ENCODE measurements around the gene ADAM10. TPM values are rescaled to one million over a fixed set of nuclear protein-coding genes. Genes with fewer than 3 reads are reported as not detected.

Gene ADAM10
- total and polyA plus RNA-seq, 2 of the 8 experiments (the other 6 are each of a cell fraction or from before 2014, with no cell fraction given) = 46.5 to 163 TPM

DNA sequence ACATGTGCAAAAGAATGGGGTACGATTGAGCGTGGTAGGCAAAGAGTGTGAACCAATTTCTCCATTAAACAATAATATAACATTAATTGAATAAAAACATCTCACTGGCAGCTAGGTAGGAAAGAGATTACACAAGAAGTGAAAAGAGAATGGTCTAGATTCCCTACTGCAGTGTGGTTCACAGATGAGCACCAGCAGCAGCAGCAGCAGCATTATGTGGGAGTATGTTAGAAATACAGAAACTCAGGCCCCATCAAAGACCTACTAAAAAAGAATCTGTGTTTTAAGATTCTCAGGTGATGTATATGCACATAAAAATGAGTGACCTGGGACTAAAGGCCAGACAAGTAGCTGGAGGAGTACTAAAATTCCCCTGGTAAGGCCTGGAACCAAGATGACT is 118.2 kb downstream of the ADAM10 start (continued):
- TF ChIP-seq, protein P1, sequence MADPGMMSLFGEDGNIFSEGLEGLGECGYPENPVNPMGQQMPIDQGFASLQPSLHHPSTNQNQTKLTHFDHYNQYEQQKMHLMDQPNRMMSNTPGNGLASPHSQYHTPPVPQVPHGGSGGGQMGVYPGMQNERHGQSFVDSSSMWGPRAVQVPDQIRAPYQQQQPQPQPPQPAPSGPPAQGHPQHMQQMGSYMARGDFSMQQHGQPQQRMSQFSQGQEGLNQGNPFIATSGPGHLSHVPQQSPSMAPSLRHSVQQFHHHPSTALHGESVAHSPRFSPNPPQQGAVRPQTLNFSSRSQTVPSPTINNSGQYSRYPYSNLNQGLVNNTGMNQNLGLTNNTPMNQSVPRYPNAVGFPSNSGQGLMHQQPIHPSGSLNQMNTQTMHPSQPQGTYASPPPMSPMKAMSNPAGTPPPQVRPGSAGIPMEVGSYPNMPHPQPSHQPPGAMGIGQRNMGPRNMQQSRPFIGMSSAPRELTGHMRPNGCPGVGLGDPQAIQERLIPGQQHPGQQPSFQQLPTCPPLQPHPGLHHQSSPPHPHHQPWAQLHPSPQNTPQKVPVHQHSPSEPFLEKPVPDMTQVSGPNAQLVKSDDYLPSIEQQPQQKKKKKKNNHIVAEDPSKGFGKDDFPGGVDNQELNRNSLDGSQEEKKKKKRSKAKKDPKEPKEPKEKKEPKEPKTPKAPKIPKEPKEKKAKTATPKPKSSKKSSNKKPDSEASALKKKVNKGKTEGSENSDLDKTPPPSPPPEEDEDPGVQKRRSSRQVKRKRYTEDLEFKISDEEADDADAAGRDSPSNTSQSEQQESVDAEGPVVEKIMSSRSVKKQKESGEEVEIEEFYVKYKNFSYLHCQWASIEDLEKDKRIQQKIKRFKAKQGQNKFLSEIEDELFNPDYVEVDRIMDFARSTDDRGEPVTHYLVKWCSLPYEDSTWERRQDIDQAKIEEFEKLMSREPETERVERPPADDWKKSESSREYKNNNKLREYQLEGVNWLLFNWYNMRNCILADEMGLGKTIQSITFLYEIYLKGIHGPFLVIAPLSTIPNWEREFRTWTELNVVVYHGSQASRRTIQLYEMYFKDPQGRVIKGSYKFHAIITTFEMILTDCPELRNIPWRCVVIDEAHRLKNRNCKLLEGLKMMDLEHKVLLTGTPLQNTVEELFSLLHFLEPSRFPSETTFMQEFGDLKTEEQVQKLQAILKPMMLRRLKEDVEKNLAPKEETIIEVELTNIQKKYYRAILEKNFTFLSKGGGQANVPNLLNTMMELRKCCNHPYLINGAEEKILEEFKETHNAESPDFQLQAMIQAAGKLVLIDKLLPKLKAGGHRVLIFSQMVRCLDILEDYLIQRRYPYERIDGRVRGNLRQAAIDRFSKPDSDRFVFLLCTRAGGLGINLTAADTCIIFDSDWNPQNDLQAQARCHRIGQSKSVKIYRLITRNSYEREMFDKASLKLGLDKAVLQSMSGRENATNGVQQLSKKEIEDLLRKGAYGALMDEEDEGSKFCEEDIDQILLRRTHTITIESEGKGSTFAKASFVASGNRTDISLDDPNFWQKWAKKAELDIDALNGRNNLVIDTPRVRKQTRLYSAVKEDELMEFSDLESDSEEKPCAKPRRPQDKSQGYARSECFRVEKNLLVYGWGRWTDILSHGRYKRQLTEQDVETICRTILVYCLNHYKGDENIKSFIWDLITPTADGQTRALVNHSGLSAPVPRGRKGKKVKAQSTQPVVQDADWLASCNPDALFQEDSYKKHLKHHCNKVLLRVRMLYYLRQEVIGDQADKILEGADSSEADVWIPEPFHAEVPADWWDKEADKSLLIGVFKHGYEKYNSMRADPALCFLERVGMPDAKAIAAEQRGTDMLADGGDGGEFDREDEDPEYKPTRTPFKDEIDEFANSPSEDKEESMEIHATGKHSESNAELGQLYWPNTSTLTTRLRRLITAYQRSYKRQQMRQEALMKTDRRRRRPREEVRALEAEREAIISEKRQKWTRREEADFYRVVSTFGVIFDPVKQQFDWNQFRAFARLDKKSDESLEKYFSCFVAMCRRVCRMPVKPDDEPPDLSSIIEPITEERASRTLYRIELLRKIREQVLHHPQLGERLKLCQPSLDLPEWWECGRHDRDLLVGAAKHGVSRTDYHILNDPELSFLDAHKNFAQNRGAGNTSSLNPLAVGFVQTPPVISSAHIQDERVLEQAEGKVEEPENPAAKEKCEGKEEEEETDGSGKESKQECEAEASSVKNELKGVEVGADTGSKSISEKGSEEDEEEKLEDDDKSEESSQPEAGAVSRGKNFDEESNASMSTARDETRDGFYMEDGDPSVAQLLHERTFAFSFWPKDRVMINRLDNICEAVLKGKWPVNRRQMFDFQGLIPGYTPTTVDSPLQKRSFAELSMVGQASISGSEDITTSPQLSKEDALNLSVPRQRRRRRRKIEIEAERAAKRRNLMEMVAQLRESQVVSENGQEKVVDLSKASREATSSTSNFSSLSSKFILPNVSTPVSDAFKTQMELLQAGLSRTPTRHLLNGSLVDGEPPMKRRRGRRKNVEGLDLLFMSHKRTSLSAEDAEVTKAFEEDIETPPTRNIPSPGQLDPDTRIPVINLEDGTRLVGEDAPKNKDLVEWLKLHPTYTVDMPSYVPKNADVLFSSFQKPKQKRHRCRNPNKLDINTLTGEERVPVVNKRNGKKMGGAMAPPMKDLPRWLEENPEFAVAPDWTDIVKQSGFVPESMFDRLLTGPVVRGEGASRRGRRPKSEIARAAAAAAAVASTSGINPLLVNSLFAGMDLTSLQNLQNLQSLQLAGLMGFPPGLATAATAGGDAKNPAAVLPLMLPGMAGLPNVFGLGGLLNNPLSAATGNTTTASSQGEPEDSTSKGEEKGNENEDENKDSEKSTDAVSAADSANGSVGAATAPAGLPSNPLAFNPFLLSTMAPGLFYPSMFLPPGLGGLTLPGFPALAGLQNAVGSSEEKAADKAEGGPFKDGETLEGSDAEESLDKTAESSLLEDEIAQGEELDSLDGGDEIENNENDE (IDR thresholded peaks at IDR 0.05; ENCODE audit: insufficient replicate concordance, low read length) = no peak
- TF ChIP-seq SUZ12 (IDR thresholded peaks at IDR 0.05; ENCODE audit: low read length) = no peak
- no peak for TF ChIP-seq MAFK (IDR thresholded peaks at IDR 0.05; ENCODE audit: low read depth, low read length)
- TF ChIP-seq CHD1 (IDR thresholded peaks at IDR 0.05; ENCODE audit: low read depth, low read length) = no peak
- TF ChIP-seq GABPA (IDR thresholded peaks at IDR 0.05; ENCODE audit: borderline replicate concordance, insufficient read depth, low read length) = no peak
- TF ChIP-seq JUN (IDR thresholded peaks at IDR 0.05; ENCODE audit: low read depth, low read length) = no peak
- TF ChIP-seq POU5F1 (IDR thresholded peaks at IDR 0.05; ENCODE audit: low read depth, low read length) = no peak
- TF ChIP-seq, protein P2, sequence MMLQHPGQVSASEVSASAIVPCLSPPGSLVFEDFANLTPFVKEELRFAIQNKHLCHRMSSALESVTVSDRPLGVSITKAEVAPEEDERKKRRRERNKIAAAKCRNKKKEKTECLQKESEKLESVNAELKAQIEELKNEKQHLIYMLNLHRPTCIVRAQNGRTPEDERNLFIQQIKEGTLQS (IDR thresholded peaks at IDR 0.05; ENCODE audit: insufficient read depth, low read depth, low read length) = no peak
- TF ChIP-seq HDAC2 (IDR thresholded peaks at IDR 0.05; ENCODE audit: borderline replicate concordance in 1 of 2, low read depth in 2 of 2, low read length in 2 of 2) = no peak
- no peak for TF ChIP-seq TBP (IDR thresholded peaks at IDR 0.05; ENCODE audit: low read depth, low read length)
- no peak for TF ChIP-seq RNF2 (IDR thresholded peaks at IDR 0.05; ENCODE audit: borderline replicate concordance, low read depth, low read length, missing control alignments, poor library complexity, severe bottlenecking)

All from H1 (cell line).